Spleen (tissue), 7 donors: Measurements from ENCODE around the gene SCN1B.

Source experiments
- CTCF ChIP-seq, 11 experiments: fragments of 200-600 bp in 7 of 11; fragments of 450-650 bp in 4 of 11; sonication (generic) in 4 of 11; IDR thresholded peaks in 8 of 11; conservative IDR thresholded peaks in 3 of 11; 1 replicate in 7 of 11; 2 replicates in 4 of 11; pipeline versions ENCODE4 v1.4.0 to v1.8.0; 2016 to 2021; ENCODE audit warnings: antibody characterized with exemption in 11 of 11, inconsistent platforms in 4 of 11, mild to moderate bottlenecking in 1 of 11
- POLR2A ChIP-seq, 3 donors: fragments of 450-650 bp; IDR thresholded peaks; one replicate each; pipeline ENCODE4 v1.5.1; 2017; ENCODE audit warnings: antibody characterized with exemption in 3 of 3, mild to moderate bottlenecking in 1 of 3
- POLR2AphosphoS5 ChIP-seq, 3 donors: sonication (generic); formaldehyde crosslinking; IDR thresholded peaks; one replicate each; pipeline ENCODE4 v1.5.1; 2017; ENCODE audit warnings: antibody characterized with exemption in 3 of 3
- donor health status: DM: no; HTN: no; CAD: no; lungs with moderate emphysema.
- donor health status: DM: no; HTN: no; CAD: no.
- donor health status: DM: no; HTN: no; CAD: no.

DNA sequence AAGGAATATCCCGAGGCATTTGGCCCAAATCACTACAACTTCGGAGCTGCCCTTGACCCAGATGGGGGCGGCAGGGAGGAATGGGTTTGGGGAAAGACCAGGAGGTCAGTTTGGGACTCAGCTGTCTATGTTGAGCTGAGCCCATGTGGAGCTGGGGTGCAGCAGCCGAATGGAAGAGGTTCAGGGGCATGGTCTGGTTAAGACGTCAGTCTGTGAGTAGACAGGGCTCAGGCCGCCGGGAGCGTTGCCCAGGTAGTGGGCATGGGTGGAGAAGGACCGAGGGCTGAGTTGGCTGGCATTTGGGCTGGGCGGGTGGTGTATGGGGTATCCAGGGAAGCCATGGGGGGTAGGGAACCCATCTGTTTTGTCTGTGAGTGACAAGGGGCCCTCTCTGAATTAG lies 9.3 kb upstream of the SCN1B start:
- TF ChIP-seq CTCF (IDR thresholded peaks at IDR 0.05 in 8 of 11, conservative IDR thresholded peaks at IDR 0.05 in 3 of 11): no peak
- TF ChIP-seq POLR2AphosphoS5 (IDR thresholded peaks at IDR 0.05): no peak
- TF ChIP-seq POLR2A (IDR thresholded peaks at IDR 0.05): no peak
